ENCODE results near the gene BZW1.

GRCh38 chr2:200762127-200762526 lies 49.6 kb upstream of the BZW1 start:
- no peak for TF ChIP-seq CTCF (IDR thresholded peaks at IDR 0.05; ENCODE audit: low read depth, low read length, missing input control)
- no peak for TF ChIP-seq GABPA (IDR thresholded peaks at IDR 0.05 in 1 of 2, conservative IDR thresholded peaks at IDR 0.05 in 1 of 2)
- TF ChIP-seq TAF1 (conservative IDR thresholded peaks at IDR 0.05) = no peak
- no peak for TF ChIP-seq MAX (IDR thresholded peaks at IDR 0.05)
- no peak for TF ChIP-seq HNF4A (conservative IDR thresholded peaks at IDR 0.05)
- TF ChIP-seq FOXA2 (IDR thresholded peaks at IDR 0.05) = no peak
- no peak for TF ChIP-seq RAD21 (IDR thresholded peaks at IDR 0.05)
- no peak for TF ChIP-seq FOXA1 (IDR thresholded peaks at IDR 0.05)
- no peak for TF ChIP-seq EGR1 (IDR thresholded peaks at IDR 0.05; ENCODE audit: low read depth in 2 of 2)
- no peak for TF ChIP-seq ATF3 (IDR thresholded peaks at IDR 0.05)
- TF ChIP-seq ZBTB33 (IDR thresholded peaks at IDR 0.05) = no peak
- TF ChIP-seq REST (IDR thresholded peaks at IDR 0.05) = no peak
- no peak for TF ChIP-seq JUND (IDR thresholded peaks at IDR 0.05)

All from liver (tissue), 3 donors.